Stimulated activated CD8-positive, alpha-beta memory T cell treated with anti-CD3 and anti-CD28 coated beads, Interleukin-7, amount 100 ng/mL, for 4 hours (primary cell): ENCODE results near the gene CLDN8.

ENCODE experiments used
- DNase-seq, 2 donors: peaks; one replicate each; pipeline ENCODE4 v3.0.0-alpha.2; 2020; ENCODE audit warnings: low read depth in 2 of 2

CLDN8 gene

DNA sequence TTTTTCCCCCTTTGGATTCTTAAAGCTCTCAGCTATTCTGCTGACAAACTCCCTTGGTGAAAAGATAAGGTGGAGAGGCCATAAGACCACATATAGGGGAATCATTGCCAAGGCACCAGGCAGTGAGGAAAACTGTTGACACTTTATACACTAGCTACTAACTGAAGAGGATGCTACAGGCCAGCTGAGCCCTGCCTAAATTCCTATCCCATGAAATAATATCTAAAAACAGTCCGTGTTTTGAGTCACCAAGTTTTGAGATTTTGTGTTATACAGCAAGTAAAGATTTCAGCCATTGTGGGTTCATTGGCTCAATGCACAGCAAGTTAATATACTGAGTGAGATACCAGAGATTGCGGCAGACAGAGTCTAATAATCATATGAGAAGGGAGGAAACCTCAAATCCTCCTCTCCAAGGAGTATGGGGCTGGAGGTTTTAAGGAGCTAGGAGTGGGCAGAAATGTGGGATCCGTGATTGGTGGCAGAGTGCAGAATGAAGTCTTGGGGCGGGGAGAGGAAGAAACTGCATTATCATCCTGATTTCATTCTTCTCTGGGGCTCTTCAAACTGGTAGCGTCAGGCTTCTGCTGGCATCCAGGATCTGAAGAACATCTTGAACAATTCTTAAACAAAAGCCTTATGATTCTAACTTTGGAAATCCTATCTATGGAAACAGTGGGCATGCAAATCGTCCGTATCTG lies 9.2 kb downstream of the CLDN8 start:
- DNase-seq, result no peak

DNA sequence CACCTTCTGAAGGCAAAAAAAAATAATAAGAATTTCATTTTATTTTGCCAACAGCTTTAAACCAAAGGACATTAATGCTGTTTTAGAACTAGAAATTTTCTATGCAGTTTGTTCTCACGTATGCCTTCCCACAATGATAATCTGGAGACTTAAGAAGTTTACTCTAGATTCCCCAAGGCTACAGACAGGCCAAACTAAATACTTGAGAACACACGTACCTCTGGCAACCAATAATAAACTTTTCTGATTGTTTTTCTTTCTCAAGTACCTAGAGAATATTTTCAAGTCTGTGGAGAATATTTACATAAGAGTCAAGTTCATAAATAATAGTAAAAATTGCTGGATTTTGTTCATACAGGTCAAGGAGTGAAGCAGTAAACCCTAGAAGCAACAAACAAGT lies 15.9 kb downstream of the CLDN8 start:
- DNase-seq, result no peak

DNA sequence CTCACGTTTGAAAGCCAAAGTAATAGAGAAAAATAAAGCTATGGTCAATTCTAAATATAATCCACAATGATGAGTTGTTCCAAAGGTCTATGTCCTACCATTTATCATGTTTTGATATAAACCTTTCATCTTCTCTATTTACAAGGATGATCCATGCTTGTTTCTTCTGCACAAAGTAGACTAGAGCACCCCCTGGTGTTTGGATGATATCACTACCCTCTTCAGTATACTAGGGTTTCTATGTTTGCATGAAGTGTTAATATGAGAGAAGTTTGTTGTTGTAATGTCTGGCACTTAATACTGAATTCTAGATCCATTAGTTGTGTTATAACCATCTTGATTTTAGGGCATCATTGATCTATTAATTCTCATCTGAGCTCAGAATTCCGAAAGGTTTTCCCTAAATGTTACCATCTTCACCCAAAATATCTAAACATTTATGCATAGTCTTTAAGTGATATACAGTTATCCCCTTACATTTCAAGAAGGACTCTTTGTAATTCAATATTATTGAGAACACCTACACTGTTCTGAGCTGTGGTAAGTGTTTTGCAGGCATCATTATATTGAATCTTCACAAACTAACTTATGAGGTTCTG lies 21.1 kb downstream of the CLDN8 start:
- no peak for DNase-seq

DNA sequence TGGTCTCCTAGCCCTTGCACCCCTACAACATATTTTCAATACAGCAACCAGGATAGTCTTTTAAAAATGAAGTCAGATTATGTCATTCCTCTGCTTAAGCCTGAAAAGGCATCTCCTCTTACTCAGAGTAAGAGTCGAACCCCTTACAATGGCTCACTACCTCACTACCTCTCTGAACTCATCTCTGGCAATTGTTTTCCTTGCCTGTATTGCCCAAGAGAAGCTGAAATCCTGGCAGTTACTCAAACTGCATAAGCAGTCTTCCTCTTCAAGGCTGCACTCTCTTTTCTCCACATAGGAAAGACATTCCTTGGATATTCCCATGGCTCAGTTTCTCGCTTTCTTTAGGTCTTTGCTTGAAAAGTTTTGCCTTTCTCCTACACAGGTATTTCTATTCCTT lies 22.7 kb downstream of the CLDN8 start:
- no peak for DNase-seq

DNA sequence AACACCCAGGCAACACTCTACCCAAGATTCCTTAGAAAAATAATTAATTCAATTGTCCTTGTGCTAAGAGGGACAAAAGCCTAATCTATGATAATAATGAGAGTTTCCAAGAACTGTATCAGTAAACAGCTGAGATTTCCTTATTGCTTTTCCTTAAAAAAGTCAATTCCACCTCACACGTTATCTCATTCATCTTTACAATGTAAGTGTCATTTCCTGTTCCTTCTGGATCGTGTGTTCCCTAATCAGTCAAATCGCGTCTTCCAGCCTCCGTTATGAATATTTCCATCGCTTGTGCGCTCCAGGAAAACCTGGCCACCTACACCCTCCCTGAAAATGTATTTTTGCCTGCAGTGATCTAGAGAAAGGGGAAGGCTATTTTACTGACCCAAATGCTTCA lies 25.3 kb downstream of the CLDN8 start:
- no peak for DNase-seq

DNA sequence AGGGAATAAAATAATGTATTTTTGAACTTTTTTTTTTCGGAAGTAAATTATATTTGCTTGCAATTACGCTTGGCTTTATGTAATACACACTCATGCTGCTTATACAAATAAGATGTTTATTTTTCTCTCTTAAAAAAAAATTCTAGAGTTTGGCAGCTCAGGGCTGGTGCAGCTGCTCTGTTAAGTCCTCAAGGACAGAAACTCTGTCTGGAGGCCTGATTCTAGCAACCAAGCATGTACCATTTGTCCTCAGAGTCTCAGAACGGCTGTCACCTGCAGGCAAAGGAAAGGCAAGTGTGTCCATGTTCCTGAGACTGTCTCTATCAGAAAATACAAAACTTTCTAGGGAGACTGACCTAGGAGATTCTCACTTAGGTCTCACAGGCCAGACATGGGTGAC lies 26.1 kb downstream of the CLDN8 start:
- DNase-seq, result no peak

DNA sequence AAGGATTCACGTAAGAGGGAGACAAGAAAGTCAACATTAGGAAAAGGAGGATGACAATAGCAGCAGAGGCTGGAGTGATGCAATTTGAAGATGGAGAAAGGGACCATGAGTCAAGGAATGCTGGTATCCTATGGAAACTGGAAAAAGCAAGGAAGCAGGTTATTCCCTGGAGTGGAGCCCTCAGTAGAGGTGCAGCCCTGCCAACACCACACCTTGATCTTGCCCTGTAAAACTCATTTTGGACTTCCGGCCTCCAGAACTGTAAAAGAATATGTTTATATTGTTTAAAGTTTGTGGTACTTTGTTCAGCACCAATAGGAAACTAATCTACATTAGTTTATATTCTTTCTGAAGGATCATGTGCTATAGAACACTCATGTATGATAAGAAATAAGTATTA lies 29.7 kb downstream of the CLDN8 start:
- no peak for DNase-seq

DNA sequence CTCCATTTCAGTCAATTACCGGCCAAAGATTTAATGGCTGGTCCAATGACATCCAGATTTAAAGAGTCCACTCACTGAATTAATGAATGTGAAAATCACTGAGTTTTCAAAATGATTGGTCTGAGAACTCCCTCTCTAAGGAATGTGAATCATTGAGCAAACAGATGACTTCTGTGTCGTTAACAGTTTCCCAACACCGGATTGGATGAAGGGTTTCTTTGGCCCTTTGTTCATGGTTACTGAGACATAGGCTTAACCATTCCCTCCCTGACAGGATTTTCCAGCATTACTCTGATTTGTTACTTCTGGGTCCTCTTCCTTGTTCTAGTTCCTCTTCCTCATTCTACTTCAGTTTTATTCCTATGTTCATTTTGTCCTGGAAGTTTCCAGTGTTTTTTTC lies 47.8 kb downstream of the CLDN8 start:
- no peak for DNase-seq

DNA sequence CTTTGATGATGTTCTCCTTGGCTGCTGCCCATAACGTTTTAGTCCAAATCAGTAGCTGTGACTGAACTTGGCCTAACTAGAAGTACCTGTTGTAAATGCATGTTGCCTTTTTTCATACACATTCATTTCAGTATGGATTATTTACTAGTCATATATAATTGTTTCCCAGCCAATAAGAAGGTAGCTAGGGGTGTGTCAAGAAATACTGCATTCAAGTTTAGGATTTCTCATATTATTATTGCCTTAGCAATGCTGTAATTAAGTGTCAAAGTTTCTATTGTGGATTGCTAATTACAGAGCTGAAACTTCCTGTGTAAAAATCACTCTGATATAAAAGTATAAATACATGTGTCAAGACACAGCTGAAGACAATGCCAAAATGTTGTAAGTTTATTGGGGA lies 49.2 kb downstream of the CLDN8 start, which contains the start of gene CLDN17:
Gene CLDN17, minus strand, starts transcription at position 101 of the 400 bp plus-strand sequence. CDS start 188 bp downstream, outside the sequence.
- no peak for DNase-seq

DNA sequence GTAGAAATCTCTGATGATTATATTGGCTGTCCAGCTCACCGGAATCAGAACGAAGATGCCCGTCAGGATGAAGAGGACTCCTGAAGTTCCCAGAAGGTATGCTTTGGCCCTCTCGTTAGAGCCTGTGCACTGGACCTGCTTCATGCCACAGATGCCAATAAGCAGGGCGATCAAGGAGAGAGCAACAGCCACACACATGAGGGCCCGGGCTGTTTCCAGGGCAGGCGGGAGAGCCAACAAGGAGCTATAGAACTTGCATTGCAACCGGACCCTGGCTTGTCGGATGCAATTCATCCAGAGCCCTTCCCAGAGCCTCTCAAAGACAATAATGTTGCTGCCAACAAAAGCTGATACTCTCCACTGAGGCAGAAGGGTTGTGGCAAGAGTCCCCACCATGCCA lies 49.7 kb downstream of the CLDN8 start:
- DNase-seq, result no peak

DNA sequence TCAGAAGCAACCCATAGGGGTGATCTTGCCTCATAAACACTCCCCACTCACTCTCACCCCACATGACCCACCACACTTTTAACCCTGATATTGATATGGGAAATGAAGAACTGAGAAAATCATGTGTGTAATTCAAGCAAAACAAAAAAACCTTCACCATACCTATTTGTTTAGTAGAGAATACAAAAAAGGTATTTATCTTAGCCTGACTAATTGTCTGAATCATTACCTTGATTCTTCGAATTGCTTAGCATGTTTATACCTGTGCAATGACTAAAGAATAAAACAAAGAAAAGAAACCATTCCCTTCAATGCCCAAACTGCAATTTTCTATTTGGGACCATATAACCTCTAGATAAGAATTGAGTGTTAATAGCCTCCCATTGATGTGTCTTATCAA lies 51.1 kb downstream of the CLDN8 start:
- DNase-seq, result no peak
